ES-I3 (cell line): ENCODE measurements around the gene NEK7.
"Not testable (repeated sequence)": the region's sequence is repeated elsewhere in the genome, so short reads cannot be mapped to it uniquely, and the experiment has no call there.

Source experiments
- H3K36me3 ChIP-seq: 2 replicates; pipeline ENCODE4 v1.6.1; 2013; ENCODE audit warnings: mild to moderate bottlenecking, low read length, control low read depth, moderate library complexity; ENCODE audit not compliant: insufficient read depth
- H3K4me1 ChIP-seq: 2 replicates; pipeline ENCODE4 v1.6.1; 2013; ENCODE audit warnings: mild to moderate bottlenecking, control low read depth, low read length; ENCODE audit not compliant: insufficient read depth
- H3K9ac ChIP-seq: 2 replicates; pipeline ENCODE4 v1.6.1; 2013; ENCODE audit warnings: low read depth, mild to moderate bottlenecking, low read length, moderate library complexity
- H3K9me3 ChIP-seq: 2 replicates; pipeline ENCODE4 v1.6.1; 2013; ENCODE audit warnings: mild to moderate bottlenecking, low read length, moderate library complexity; ENCODE audit not compliant: control insufficient read depth, insufficient read depth

The NEK7 gene

GRCh38 chr1:198227454-198227853, 70.7 kb downstream of the NEK7 start:
- not testable (repeated sequence) for H3K9ac ChIP-seq, H3K4me1 ChIP-seq, H3K36me3 ChIP-seq, H3K9me3 ChIP-seq

GRCh38 chr1:198228925-198229324, 72.1 kb downstream of the NEK7 start:
- peaks cover 15% of the 10 kb centered on the region; the same call in 1 of the 2 replicates for H3K4me1 ChIP-seq
- H3K36me3 ChIP-seq: no peaks in the 10 kb centered on the region
- H3K9me3 ChIP-seq: no peaks in the 10 kb centered on the region
- no peak overlapping the region for H3K9ac ChIP-seq

- H3K9ac ChIP-seq: no peak overlapping the region
- peaks cover 17% of the 10 kb centered on the region; the same call in 1 of the 2 replicates for H3K4me1 ChIP-seq
- no peaks in the 10 kb centered on the region for H3K36me3 ChIP-seq
- no peaks in the 10 kb centered on the region for H3K9me3 ChIP-seq
Observed at GRCh38 chr1:198231779-198232178, 75.0 kb downstream of the NEK7 start.

GRCh38 chr1:198232378-198232777, 75.6 kb downstream of the NEK7 start:
- Histone ChIP-seq H3K4me1 (peaks cover 17% of the 10 kb centered on the region; the same call in 1 of the 2 replicates), H3K9me3 (no peaks in the 10 kb centered on the region), H3K9ac (no peak overlapping the region), H3K36me3 (no peaks in the 10 kb centered on the region)

GRCh38 chr1:198232940-198233675, 76.3 kb downstream of the NEK7 start:
- Histone ChIP-seq H3K4me1 (peaks cover 17% of the 10 kb centered on the region; the same call in 1 of the 2 replicates), H3K9me3 (no peaks in the 10 kb centered on the region), H3K36me3 (no peaks in the 10 kb centered on the region), H3K9ac (no peak overlapping the region)

GRCh38 chr1:198234520-198235251, 77.9 kb downstream of the NEK7 start:
- H3K4me1 ChIP-seq: peaks cover 17% of the 10 kb centered on the region; the same call in 1 of the 2 replicates
- H3K9me3 ChIP-seq: no peaks in the 10 kb centered on the region
- no peaks in the 10 kb centered on the region for H3K36me3 ChIP-seq
- H3K9ac ChIP-seq: no peak overlapping the region

GRCh38 chr1:198238121-198238520, 81.3 kb downstream of the NEK7 start:
- H3K36me3 ChIP-seq: no peaks in the 10 kb centered on the region
- peaks cover 7% of the 10 kb centered on the region; the same call in 1 of the 2 replicates for H3K4me1 ChIP-seq
- no peak overlapping the region for H3K9ac ChIP-seq

GRCh38 chr1:198241553-198241952, 84.8 kb downstream of the NEK7 start:
- Histone ChIP-seq H3K36me3 (no peaks in the 10 kb centered on the region), H3K9ac (no peak overlapping the region), H3K9me3 (no peaks in the 10 kb centered on the region), H3K4me1 (no peaks in the 10 kb centered on the region; the same call in 1 of the 2 replicates)

More at GRCh38 chr1:198238121-198238520, 81.3 kb downstream of the NEK7 start:
- no peaks in the 10 kb centered on the region for H3K9me3 ChIP-seq

GRCh38 chr1:198244772-198245171, 88.0 kb downstream of the NEK7 start:
- Histone ChIP-seq H3K36me3 (no peaks in the 10 kb centered on the region), H3K4me1 (no peaks in the 10 kb centered on the region; the same call in 1 of the 2 replicates), H3K9ac (no peak overlapping the region), H3K9me3 (no peaks in the 10 kb centered on the region)

GRCh38 chr1:198245379-198245778, 88.6 kb downstream of the NEK7 start:
- Histone ChIP-seq H3K4me1 (no peaks in the 10 kb centered on the region; the same call in 1 of the 2 replicates), H3K9me3 (no peaks in the 10 kb centered on the region), H3K9ac (no peak overlapping the region), H3K36me3 (no peaks in the 10 kb centered on the region)

- H3K9me3 ChIP-seq: no peaks in the 10 kb centered on the region
- no peaks in the 10 kb centered on the region; the same call in 1 of the 2 replicates for H3K4me1 ChIP-seq
- no peak overlapping the region for H3K9ac ChIP-seq
- H3K36me3 ChIP-seq: no peaks in the 10 kb centered on the region
Observed at GRCh38 chr1:198246337-198246736, 89.5 kb downstream of the NEK7 start.

GRCh38 chr1:198253259-198253658, 96.5 kb downstream of the NEK7 start:
- Histone ChIP-seq H3K9me3 (no peaks in the 10 kb centered on the region), H3K4me1 (peaks cover 10% of the 10 kb centered on the region; the same call in 1 of the 2 replicates), H3K36me3 (no peaks in the 10 kb centered on the region), H3K9ac (no peak overlapping the region)

GRCh38 chr1:198253668-198254067, 96.9 kb downstream of the NEK7 start:
- Histone ChIP-seq H3K9ac (no peak overlapping the region), H3K4me1 (peaks cover 10% of the 10 kb centered on the region; the same call in 1 of the 2 replicates), H3K9me3 (no peaks in the 10 kb centered on the region), H3K36me3 (no peaks in the 10 kb centered on the region)

GRCh38 chr1:198254521-198254920, 97.7 kb downstream of the NEK7 start:
- H3K4me1 ChIP-seq: peaks cover 10% of the 10 kb centered on the region; the same call in 1 of the 2 replicates
- H3K9ac ChIP-seq: no peak overlapping the region
- no peaks in the 10 kb centered on the region for H3K9me3 ChIP-seq
- H3K36me3 ChIP-seq: no peaks in the 10 kb centered on the region

GRCh38 chr1:198254948-198255347, 98.2 kb downstream of the NEK7 start:
- Histone ChIP-seq H3K9me3 (no peaks in the 10 kb centered on the region), H3K4me1 (peaks cover 10% of the 10 kb centered on the region; the same call in 1 of the 2 replicates), H3K36me3 (no peaks in the 10 kb centered on the region), H3K9ac (no peak overlapping the region)
